Fibroblast of mammary gland (primary cell): ENCODE data around the gene PCDH15.

ENCODE experiments used
- DNase-seq: peaks from one replicate; pipeline ENCODE4 v3.0.0-alpha.2; 2010; ENCODE audit warnings: low read depth
- H3K4me3 ChIP-seq: 2 replicates; pipeline ENCODE4 v1.5.1; 2011; ENCODE audit warnings: low read depth, mild to moderate bottlenecking, low read length, moderate library complexity; ENCODE audit not compliant: control insufficient read depth
- TF ChIP-seq, protein P1 (sequence below): conservative IDR thresholded peaks from 2 replicates; pipeline ENCODE4 v1.5.1; 2011; ENCODE audit warnings: low read depth, low read length, inconsistent platforms; ENCODE audit not compliant: control insufficient read depth, insufficient read depth

PCDH15 gene

GRCh38 chr10:53997953-53998352 lies 803.1 kb downstream of the PCDH15 start:
- no peak overlapping the region for H3K4me3 ChIP-seq
- no peak for DNase-seq
- TF ChIP-seq, protein P1, sequence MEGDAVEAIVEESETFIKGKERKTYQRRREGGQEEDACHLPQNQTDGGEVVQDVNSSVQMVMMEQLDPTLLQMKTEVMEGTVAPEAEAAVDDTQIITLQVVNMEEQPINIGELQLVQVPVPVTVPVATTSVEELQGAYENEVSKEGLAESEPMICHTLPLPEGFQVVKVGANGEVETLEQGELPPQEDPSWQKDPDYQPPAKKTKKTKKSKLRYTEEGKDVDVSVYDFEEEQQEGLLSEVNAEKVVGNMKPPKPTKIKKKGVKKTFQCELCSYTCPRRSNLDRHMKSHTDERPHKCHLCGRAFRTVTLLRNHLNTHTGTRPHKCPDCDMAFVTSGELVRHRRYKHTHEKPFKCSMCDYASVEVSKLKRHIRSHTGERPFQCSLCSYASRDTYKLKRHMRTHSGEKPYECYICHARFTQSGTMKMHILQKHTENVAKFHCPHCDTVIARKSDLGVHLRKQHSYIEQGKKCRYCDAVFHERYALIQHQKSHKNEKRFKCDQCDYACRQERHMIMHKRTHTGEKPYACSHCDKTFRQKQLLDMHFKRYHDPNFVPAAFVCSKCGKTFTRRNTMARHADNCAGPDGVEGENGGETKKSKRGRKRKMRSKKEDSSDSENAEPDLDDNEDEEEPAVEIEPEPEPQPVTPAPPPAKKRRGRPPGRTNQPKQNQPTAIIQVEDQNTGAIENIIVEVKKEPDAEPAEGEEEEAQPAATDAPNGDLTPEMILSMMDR = no peak

DNA sequence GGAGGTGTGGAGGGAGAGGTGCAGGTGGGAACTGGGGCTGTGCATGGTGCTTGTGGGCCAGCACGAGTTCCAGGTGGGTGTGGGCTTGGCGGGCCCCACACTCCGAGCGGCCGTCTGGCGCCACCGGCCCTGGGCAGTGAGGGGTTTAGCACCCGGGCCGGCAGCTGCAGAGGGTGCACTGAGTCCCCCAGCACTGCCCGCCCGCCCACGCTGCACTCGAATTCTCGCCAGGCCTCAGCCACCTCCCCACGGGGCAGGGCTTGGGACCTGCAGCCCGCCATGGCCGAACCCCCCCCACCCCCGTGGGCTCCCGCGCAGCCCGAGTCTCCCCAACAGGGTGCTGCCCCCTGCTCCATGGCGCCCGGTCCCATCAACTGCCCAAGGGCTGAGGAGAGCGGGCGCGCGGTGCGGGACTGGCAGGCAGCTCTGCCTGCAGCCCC lies 810.2 kb downstream of the PCDH15 start:
- H3K4me3 ChIP-seq = no peak overlapping the region
- TF ChIP-seq, protein P1 = no peak
- DNase-seq = no peak

DNA sequence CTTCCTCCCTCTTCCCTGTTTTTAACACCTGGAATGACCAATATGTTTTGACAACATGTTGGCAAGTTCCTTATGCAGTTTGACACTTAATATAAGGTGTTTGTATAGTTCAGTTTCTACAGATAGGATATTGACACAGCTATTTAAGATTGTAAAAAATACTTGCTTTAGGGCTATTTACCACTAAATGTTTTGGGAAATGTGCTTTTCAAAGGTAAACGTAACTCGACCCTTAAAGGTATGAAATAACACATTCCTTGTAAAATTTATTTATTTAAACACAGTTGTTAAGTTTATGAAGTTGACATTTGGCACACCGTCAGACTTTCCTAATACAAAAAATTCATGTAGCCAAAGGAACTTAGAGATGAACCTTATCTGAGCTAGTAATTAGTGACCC lies 817.6 kb downstream of the PCDH15 start:
- no peak overlapping the region for H3K4me3 ChIP-seq
- TF ChIP-seq, protein P1 = no peak

DNA sequence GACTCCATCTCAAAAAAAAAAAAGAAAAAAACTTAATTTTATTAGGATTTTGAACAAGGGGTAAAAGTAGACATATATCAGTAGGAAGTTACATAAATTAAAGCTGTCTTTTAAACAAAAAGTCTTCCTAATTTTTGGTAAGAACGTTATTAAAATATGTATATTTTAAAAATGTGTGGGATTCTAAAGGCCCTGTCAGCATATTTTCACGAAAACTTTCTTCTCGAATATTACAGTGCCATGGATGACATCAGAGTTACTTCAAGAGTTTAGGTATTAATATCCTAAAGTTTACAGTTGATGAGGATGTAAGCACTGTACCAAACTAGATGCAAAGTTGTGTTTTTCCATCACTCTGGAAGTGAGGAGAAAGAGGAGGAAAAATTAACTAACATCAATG lies 820.8 kb downstream of the PCDH15 start:
- TF ChIP-seq, protein P1 = no peak
- DNase-seq = no peak
- no peak overlapping the region for H3K4me3 ChIP-seq

More for the DNA sequence above, 817.6 kb downstream of the PCDH15 start:
- DNase-seq = no peak

DNA sequence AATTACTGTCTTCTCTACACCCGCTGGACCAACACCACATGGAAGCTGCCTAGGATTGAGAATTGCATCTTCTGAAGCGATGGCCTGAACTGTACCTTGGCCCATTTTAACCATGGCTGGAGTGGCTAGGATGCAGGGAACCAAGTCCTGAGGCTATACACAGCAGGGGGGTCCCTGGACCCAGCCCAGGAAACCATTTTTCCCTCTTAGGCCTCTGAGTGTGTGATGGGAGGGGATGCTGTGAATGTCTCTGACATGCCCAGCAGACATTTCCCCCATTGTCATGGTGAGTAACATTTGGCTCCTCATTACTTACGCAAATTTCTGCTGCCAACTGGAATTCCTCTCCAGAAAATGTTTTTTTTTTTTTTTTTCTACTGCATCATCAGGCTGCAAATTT lies 822.7 kb downstream of the PCDH15 start:
- TF ChIP-seq, protein P1 = no peak
- no peak for DNase-seq
- no peak overlapping the region for H3K4me3 ChIP-seq

GRCh38 chr10:53977267-53977666 lies 823.8 kb downstream of the PCDH15 start:
- no peak overlapping the region for H3K4me3 ChIP-seq
- DNase-seq = no peak
- TF ChIP-seq, protein P1 = no peak

GRCh38 chr10:53957401-53957800 lies 843.6 kb downstream of the PCDH15 start:
- H3K4me3 ChIP-seq = no peak overlapping the region
- no peak for DNase-seq
- TF ChIP-seq, protein P1 = no peak
